ENCODE measurements around the gene WDR77.

Gene WDR77

DNA sequence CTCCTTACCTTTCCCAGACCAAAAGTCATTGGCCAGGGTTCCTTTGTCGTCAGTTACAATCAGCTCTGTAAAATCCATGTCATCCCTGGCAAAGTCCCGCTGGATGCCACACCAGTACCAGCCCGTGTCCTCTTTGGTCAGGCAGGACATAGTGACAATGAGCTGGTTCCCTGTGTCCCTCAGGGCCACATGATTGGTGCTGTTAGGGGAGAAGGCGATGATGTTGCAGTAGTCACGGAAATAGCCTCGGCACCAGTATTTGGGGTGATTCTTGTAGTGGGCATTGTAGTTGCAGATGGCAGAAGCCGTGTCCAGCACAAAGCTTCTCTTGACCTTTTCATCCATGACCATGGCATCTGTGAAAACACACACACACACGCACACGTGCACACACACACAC is 39.6 kb upstream of the WDR77 start:
- no peak overlapping the region for H3K4me3 ChIP-seq (ENCODE audit: low read depth, low read length)
- TF ChIP-seq CTCF (IDR thresholded peaks at IDR 0.05; ENCODE audit: insufficient read depth, low read length, missing control alignments) = no peak
- POLR2A ChIA-PET = no interaction called here
- no peak for DNase-seq (ENCODE audit: low read depth, low spot score)
- CTCF ChIA-PET = interaction anchor here (0.8 to 4.3 kb wide), 6 partner anchors 8 to 226 kb away, joined by 3 to 25 read pairs (median 3); no protein-coding TSS in a partner anchor

- H3K4me3 ChIP-seq (ENCODE audit: low read depth, low read length) = no peak overlapping the region
Observed at GRCh38 chr1:111487133-111487532, 38.1 kb upstream of the WDR77 start.

GRCh38 chr1:111486431-111486830 is 37.4 kb upstream of the WDR77 start:
- no peak overlapping the region for H3K4me3 ChIP-seq (ENCODE audit: low read depth, low read length)
- ChIA-PET CTCF (interaction anchor here (1.0 to 3.0 kb wide), 3 partner anchors 11 to 228 kb away, joined by 3 to 25 read pairs (median 10); no protein-coding TSS in a partner anchor), POLR2A (no interaction called here)
- no peak for DNase-seq (ENCODE audit: low read depth, low spot score)
- TF ChIP-seq CTCF (IDR thresholded peaks at IDR 0.05; ENCODE audit: insufficient read depth, low read length, missing control alignments) = no peak

More at GRCh38 chr1:111487133-111487532, 38.1 kb upstream of the WDR77 start:
- CTCF ChIA-PET = interaction anchor here (0.7 to 3.0 kb wide), 3 partner anchors 20 to 280 kb away, joined by 3 to 25 read pairs (median 3); no protein-coding TSS in a partner anchor
- no peak for DNase-seq (ENCODE audit: low read depth, low spot score)
- TF ChIP-seq CTCF (IDR thresholded peaks at IDR 0.05; ENCODE audit: insufficient read depth, low read length, missing control alignments) = no peak
- POLR2A ChIA-PET = no interaction called here

DNA sequence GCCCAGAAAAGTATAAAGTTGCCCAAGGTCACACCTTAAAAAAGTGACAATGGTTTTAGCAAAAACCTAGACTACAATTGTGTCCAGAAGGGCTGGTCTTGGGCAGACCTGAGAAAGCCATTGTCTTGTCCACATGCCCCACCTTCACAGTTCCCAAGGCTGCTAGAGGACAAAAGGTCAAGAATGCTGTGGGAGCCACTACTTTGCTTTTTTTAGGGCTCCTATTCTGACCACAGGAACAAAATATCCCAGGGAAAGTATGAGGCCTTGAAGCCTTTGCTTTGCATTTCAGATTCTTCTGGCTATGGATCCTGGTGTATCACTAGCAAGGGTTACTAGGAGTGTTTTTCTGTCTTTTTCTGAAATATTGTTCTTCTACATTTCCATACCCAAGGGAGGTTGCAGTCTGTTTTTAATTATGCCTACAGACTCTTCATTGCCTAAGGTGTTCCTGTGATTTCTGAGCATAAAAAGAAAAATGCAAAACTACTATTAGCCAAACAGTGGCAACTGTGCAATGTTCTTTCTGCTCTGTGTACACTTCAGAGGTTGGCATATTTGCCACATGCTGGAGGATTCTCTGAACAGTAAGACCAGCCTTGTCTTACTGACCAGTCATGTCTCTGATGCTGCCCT is 35.5 kb upstream of the WDR77 start:
- DNase-seq (ENCODE audit: low read depth, low spot score) = no peak
- no peak for TF ChIP-seq CTCF (IDR thresholded peaks at IDR 0.05; ENCODE audit: insufficient read depth, low read length, missing control alignments)
- CTCF ChIA-PET = interaction anchor here (2.2 to 9.1 kb wide), 3 partner anchors 13 to 284 kb away, joined by 10 to 122 read pairs (median 25); no protein-coding TSS in a partner anchor
- POLR2A ChIA-PET = no interaction called here
- no peak overlapping the region for H3K4me3 ChIP-seq (ENCODE audit: low read depth, low read length)

GRCh38 chr1:111483876-111484275 is 34.8 kb upstream of the WDR77 start:
- ChIA-PET CTCF (interaction anchor here (3.0 to 9.1 kb wide), 6 partner anchors 24 to 284 kb away, joined by 25 to 122 read pairs (median 60); partner anchors contain the start of gene DDX20), POLR2A (no interaction called here)
- DNase-seq (ENCODE audit: low read depth, low spot score) = no peak
- no peak for TF ChIP-seq CTCF (IDR thresholded peaks at IDR 0.05; ENCODE audit: insufficient read depth, low read length, missing control alignments)
- no peak overlapping the region for H3K4me3 ChIP-seq (ENCODE audit: low read depth, low read length)

- H3K4me3 ChIP-seq (ENCODE audit: low read depth, low read length) = no peak overlapping the region
- CTCF ChIA-PET = interaction anchor here (1.2 to 9.1 kb wide), 10 partner anchors 19 to 853 kb away, joined by 3 to 122 read pairs (median 34); partner anchors contain the start of gene DDX20
- POLR2A ChIA-PET = no interaction called here
- no peak for DNase-seq (ENCODE audit: low read depth, low spot score)
- no peak for TF ChIP-seq CTCF (IDR thresholded peaks at IDR 0.05; ENCODE audit: insufficient read depth, low read length, missing control alignments)
Observed at GRCh38 chr1:111483166-111483565, 34.1 kb upstream of the WDR77 start.
